ENCODE measurements around the gene SLC38A5.
"Not testable (repeated sequence)": the region's sequence is repeated elsewhere in the genome, so short reads cannot be mapped to it uniquely, and the experiment has no call there.

SLC38A5 gene

GRCh38 chrX:48467281-48467761 lies 2.7 kb downstream of the SLC38A5 start:
- DNase-seq, result no peak

GRCh38 chrX:48466696-48467095 lies 3.4 kb downstream of the SLC38A5 start:
- no peak for DNase-seq

- DNase-seq, result no peak
These were observed 4.6 kb downstream of the SLC38A5 start for GRCh38 chrX:48465336-48465933.

- no peak for DNase-seq
These were observed 8.2 kb downstream of the SLC38A5 start for GRCh38 chrX:48461830-48462229.

GRCh38 chrX:48460606-48461005 lies 9.5 kb downstream of the SLC38A5 start:
- no peak for DNase-seq

GRCh38 chrX:48460031-48460430 lies 10.0 kb downstream of the SLC38A5 start:
- DNase-seq, result no peak

GRCh38 chrX:48459483-48459882 lies 10.6 kb downstream of the SLC38A5 start:
- DNase-seq, result no peak

GRCh38 chrX:48458711-48459110 lies 11.3 kb downstream of the SLC38A5 start:
- no peak for DNase-seq

GRCh38 chrX:48456628-48457331 lies 13.3 kb downstream of the SLC38A5 start:
- no peak for DNase-seq

- no peak for DNase-seq
These were observed 18.4 kb downstream of the SLC38A5 start for GRCh38 chrX:48451708-48452107.

- DNase-seq, result no peak
These were observed 20.0 kb downstream of the SLC38A5 start for GRCh38 chrX:48450076-48450475.

GRCh38 chrX:48447201-48447600 lies 22.9 kb downstream of the SLC38A5 start:
- DNase-seq, result not testable (repeated sequence)

- not testable (repeated sequence) for DNase-seq
These were observed 36.3 kb downstream of the SLC38A5 start for GRCh38 chrX:48433713-48434112.

- not testable (repeated sequence) for DNase-seq
These were observed 39.9 kb downstream of the SLC38A5 start for GRCh38 chrX:48430166-48430565.

GRCh38 chrX:48429606-48430005 lies 40.5 kb downstream of the SLC38A5 start:
- not testable (repeated sequence) for DNase-seq

- not testable (repeated sequence) for DNase-seq
These were observed 42.9 kb downstream of the SLC38A5 start for GRCh38 chrX:48427027-48427716.

- DNase-seq, result not testable (repeated sequence)
These were observed 58.2 kb downstream of the SLC38A5 start, which contains the start of gene SSX4B for GRCh38 chrX:48411860-48412259. SSX4B (minus strand) TSS chrX:48411960; CDS start chrX:48411372, 588 bp downstream.
